ENCODE data around the gene KRTAP10-7.

DNA sequence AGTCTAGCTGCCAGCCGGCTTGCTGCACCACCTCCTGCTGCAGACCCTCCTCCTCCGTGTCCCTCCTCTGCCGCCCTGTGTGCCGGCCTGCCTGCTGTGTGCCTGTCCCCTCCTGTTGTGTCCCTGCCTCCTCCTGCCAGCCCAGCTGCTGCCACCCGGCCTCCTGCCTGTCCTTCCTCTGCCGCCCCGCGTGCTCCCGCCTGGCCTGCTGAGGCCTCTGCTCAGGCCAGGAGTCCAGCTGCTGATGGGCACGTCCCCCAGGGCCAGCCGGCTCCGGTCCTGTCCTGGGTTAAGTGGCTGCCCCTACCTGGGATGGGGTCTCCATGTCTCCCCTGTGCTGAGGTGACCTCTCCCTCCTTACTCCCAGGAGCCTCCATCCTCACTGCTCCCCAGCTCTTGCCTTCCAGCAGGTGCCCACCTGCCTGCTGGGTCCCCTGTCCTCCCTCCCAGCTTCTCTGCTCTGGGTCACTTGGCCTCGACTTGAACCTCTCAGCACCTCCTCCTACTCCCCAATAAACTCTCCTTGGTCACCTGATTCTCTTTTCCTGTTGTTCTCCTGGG is 12.4 kb downstream of the KRTAP10-7 start:
- TF ChIP-seq POLR2AphosphoS5 (IDR thresholded peaks at IDR 0.05) (no peak), POLR2A (IDR thresholded peaks at IDR 0.05) (no peak)
- TF ChIP-seq, protein P1, sequence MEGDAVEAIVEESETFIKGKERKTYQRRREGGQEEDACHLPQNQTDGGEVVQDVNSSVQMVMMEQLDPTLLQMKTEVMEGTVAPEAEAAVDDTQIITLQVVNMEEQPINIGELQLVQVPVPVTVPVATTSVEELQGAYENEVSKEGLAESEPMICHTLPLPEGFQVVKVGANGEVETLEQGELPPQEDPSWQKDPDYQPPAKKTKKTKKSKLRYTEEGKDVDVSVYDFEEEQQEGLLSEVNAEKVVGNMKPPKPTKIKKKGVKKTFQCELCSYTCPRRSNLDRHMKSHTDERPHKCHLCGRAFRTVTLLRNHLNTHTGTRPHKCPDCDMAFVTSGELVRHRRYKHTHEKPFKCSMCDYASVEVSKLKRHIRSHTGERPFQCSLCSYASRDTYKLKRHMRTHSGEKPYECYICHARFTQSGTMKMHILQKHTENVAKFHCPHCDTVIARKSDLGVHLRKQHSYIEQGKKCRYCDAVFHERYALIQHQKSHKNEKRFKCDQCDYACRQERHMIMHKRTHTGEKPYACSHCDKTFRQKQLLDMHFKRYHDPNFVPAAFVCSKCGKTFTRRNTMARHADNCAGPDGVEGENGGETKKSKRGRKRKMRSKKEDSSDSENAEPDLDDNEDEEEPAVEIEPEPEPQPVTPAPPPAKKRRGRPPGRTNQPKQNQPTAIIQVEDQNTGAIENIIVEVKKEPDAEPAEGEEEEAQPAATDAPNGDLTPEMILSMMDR (IDR thresholded peaks at IDR 0.05), result no peak

Measured in prostate gland (tissue), 2 donors.